Measurements from ENCODE around the gene KLK11. TPM values are rescaled to one million over a fixed set of nuclear protein-coding genes. Genes with fewer than 3 reads are reported as not detected.

The KLK11 gene
- total RNA-seq, 2 donors from 2014 or later = 12.5 to 24.4 TPM

DNA sequence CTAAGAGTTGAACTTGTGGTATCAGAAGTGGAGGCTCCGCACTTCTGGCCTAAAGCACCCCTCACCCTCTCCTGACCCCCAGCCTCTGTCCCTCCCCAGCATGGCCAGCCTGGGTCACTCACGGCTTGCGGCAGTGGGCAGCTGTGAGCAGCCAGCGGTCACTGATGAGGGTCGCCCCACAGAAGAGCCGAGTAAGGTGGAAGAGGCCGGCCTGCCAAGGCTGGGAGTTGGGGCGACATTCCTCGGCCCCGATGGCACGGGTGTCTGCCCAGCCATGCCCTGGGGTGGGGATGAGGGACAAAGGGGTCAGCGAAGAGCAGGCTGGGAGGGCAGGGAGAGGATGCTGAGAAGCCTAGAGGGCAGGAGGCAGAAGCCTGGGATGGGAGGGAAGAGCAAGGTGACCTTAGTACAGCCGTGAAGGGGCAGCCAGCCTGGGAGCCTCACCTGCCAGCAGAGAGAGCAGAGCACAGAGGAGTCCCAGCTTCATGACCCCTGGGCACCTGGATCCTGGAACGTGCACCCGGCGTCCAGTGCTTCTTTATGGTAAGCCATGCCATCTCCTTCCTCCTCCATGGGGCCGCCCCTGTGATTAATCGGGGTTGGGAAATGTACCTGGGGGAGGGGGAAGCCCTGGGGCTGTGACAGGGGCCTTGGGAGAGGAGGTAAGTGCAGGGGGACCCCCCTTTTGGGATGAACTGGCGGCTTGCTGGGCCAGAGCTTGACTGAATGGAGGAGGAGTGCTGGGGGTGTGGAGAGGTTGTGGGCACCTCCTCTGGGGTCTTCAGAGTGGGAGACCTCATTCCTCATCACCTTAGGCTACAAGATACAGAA is 17.1 kb downstream of the KLK11 start:
- Histone ChIP-seq H3K36me3 (no peaks in the 10 kb centered on the region), H3K27me3 (no peaks in the 10 kb centered on the region), H3K27ac (no peak overlapping the region), H3K4me1 (no peaks in the 10 kb centered on the region), H3K9me3 (no peaks in the 10 kb centered on the region), H3K4me3 (no peak overlapping the region)
- no peak for DNase-seq (ENCODE audit: low spot score)
- TF ChIP-seq, protein P1, sequence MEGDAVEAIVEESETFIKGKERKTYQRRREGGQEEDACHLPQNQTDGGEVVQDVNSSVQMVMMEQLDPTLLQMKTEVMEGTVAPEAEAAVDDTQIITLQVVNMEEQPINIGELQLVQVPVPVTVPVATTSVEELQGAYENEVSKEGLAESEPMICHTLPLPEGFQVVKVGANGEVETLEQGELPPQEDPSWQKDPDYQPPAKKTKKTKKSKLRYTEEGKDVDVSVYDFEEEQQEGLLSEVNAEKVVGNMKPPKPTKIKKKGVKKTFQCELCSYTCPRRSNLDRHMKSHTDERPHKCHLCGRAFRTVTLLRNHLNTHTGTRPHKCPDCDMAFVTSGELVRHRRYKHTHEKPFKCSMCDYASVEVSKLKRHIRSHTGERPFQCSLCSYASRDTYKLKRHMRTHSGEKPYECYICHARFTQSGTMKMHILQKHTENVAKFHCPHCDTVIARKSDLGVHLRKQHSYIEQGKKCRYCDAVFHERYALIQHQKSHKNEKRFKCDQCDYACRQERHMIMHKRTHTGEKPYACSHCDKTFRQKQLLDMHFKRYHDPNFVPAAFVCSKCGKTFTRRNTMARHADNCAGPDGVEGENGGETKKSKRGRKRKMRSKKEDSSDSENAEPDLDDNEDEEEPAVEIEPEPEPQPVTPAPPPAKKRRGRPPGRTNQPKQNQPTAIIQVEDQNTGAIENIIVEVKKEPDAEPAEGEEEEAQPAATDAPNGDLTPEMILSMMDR (IDR thresholded peaks at IDR 0.05) = no peak

DNA sequence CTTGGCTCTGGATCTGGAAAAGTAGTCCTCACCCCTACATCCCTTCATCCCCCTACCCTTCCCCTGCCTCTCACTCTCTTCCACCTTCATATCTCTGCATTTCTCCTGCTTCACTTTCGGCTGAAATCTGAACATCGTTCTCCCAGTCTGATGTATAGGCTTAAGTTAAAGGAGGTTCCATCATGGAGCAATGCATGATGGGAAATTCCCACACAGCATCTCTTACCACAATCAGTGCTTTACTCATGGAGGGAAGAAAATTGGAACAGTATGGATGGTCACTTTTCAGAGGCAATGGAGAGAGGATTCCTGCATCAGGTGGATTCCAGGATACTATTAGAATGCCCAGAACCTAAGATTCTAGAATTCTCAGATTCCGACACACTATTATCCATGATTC is 18.9 kb downstream of the KLK11 start:
- H3K9me3 ChIP-seq = no peaks in the 10 kb centered on the region
- no peaks in the 10 kb centered on the region for H3K4me1 ChIP-seq
- H3K27me3 ChIP-seq = peaks cover 0 to 5% of the 10 kb centered on the region in 2 donors
- TF ChIP-seq, protein P1 (IDR thresholded peaks at IDR 0.05) = no peak
- H3K4me3 ChIP-seq = no peak overlapping the region
- no peak for DNase-seq (ENCODE audit: low spot score)
- no peak overlapping the region for H3K27ac ChIP-seq
- no peaks in the 10 kb centered on the region for H3K36me3 ChIP-seq

DNA sequence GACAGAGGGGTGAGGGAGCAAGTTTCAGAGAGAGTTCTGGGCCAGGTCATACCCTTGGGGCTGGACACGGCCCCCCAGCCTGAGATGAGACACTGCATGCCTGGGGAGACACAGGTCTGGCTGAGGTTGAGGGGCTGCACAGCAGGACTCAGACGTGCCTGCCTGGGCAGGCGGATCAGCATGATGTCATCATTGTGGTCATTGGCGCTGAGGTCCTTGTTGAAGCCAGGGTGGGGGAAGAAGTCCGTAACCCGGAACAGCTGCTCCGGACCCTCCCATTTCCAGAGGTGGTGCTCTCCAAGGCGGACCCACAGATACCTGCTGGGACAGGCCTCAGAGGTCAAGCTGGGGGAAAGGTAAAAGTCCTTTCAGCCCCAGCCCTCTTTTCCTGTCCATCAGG is 20.0 kb downstream of the KLK11 start:
- H3K36me3 ChIP-seq = no peaks in the 10 kb centered on the region
- no peak overlapping the region for H3K4me3 ChIP-seq
- H3K27ac ChIP-seq = no peak overlapping the region
- no peaks in the 10 kb centered on the region for H3K9me3 ChIP-seq
- peaks cover 0 to 11% of the 10 kb centered on the region in 2 donors for H3K27me3 ChIP-seq
- no peak for DNase-seq (ENCODE audit: low spot score)
- no peaks in the 10 kb centered on the region for H3K4me1 ChIP-seq
- TF ChIP-seq, protein P1 (IDR thresholded peaks at IDR 0.05) = no peak

DNA sequence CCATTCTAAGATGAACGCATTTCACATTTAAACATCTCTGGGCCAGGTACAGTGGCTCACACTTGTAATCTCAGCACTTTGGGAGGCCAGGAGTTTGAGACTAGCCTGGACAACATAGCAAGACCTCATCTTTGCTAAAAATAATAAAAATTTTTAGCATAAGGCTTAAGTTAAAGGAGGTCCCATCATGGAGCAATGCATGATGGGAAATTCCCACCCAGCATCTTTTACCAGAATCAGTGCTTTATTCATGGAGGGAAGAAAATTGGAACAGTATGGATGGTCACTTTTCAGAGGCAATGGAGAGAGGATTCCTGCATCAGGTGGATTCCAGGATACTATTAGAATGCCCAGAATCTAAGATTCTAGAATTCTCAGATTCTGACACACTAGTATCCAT is 21.2 kb downstream of the KLK11 start:
- H3K4me1 ChIP-seq = no peaks in the 10 kb centered on the region
- no peaks in the 10 kb centered on the region for H3K36me3 ChIP-seq
- no peak overlapping the region for H3K4me3 ChIP-seq
- TF ChIP-seq, protein P1 (IDR thresholded peaks at IDR 0.05) = no peak
- H3K27me3 ChIP-seq = peaks cover 0 to 11% of the 10 kb centered on the region in 2 donors
- no peak for DNase-seq (ENCODE audit: low spot score)
- no peaks in the 10 kb centered on the region for H3K9me3 ChIP-seq
- H3K27ac ChIP-seq = no peak overlapping the region

DNA sequence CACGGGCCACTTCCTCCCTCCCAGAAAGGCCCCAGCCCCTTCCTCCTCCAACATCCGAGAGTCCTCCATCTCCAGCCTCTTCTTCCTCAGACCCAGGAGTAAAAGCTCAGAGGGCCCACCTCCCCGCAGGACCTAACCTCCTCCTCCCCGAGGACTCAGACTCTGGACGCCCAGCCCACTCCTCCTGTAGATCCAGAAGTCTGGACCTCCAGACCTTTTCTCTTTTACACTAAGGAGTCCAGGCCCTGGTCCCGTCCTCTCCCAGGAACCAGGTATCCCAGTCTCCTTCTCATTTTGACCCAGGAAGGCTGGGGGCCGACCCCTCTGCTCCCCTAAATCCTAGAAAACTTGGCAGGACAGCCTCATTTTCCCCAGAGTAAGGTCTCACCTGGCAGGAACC is 23.1 kb downstream of the KLK11 start:
- no peaks in the 10 kb centered on the region for H3K36me3 ChIP-seq
- peaks cover 0 to 11% of the 10 kb centered on the region in 2 donors for H3K27me3 ChIP-seq
- no peak overlapping the region for H3K27ac ChIP-seq
- H3K4me1 ChIP-seq = no peaks in the 10 kb centered on the region
- no peak overlapping the region for H3K4me3 ChIP-seq
- TF ChIP-seq, protein P1 (IDR thresholded peaks at IDR 0.05) = no peak
- DNase-seq (ENCODE audit: low spot score) = no peak
- H3K9me3 ChIP-seq = no peaks in the 10 kb centered on the region

Measured in right atrium auricular region (tissue), 2 donors.